Esophagus muscularis mucosa (tissue), 4 donors: ENCODE data around the gene ZNF627. TPM values are rescaled to one million over a fixed set of nuclear protein-coding genes. Genes with fewer than 3 reads are reported as not detected.

ENCODE experiments used
- DNase-seq: peaks from one replicate; pipeline ENCODE4 v3.0.0-alpha.2; 2017; ENCODE audit errors: extremely low spot score
- H3K27ac ChIP-seq, 4 donors: fragments of 200-600 bp; sonication (generic); replicated peaks in 1 of 4; 1 replicate in 3 of 4; 2 replicates in 1 of 4; pipeline ENCODE4 v1.5.1; 2016 to 2019; ENCODE audit warnings: mild to moderate bottlenecking in 1 of 4
- H3K27me3 ChIP-seq, 4 donors: fragments of 200-600 bp; sonication (generic); one replicate each; pipeline versions ENCODE4 v1.5.1 to v1.6.0; 2016 to 2019
- H3K36me3 ChIP-seq, 4 donors: fragments of 200-600 bp; sonication (generic); one replicate each; pipeline ENCODE4 v1.5.1; 2016 to 2019
- H3K4me1 ChIP-seq, 4 donors: fragments of 200-600 bp; sonication (generic); one replicate each; pipeline ENCODE4 v1.5.1; 2016 to 2019
- H3K4me3 ChIP-seq, 4 donors: fragments of 200-600 bp; sonication (generic); 1 replicate in 2 of 4; 2 replicates in 2 of 4; pipeline ENCODE4 v1.5.1; 2016 to 2019; ENCODE audit warnings: mild to moderate bottlenecking in 4 of 4, moderate library complexity in 1 of 4
- H3K9me3 ChIP-seq, 4 donors: fragments of 200-600 bp; sonication (generic); 1 replicate in 3 of 4; 2 replicates in 1 of 4; pipeline ENCODE4 v1.5.1; 2016 to 2019
- EP300 ChIP-seq: sonication (generic); formaldehyde crosslinking; IDR thresholded peaks from one replicate; pipeline ENCODE4 v1.6.1; 2017; ENCODE audit warnings: antibody characterized with exemption
- POLR2A ChIP-seq: fragments of 450-650 bp; IDR thresholded peaks from one replicate; pipeline ENCODE4 v1.6.1; 2017; ENCODE audit warnings: antibody characterized with exemption, moderate library complexity, mild to moderate bottlenecking, low read depth
- POLR2AphosphoS5 ChIP-seq, 2 donors: sonication (generic); formaldehyde crosslinking; IDR thresholded peaks; one replicate each; pipeline ENCODE4 v1.6.1; 2017; ENCODE audit warnings: antibody characterized with exemption in 2 of 2
- WGBS: methylation state at CpG from one replicate; pipeline ENCODE4 v1.1.5; 2018; 5-methylcytosine and 5-hydroxymethylcytosine counted together
- intact Hi-C: fragments of 100-400 bp; cut with DNase I; formaldehyde crosslinking; loops from one replicate; pipeline ENCODE4 v1.15.1; 2023
- total RNA-seq, 4 donors: library from RNA; depleted of rRNA; stranded (reverse); fragments of >200 nt; gene quantifications; one replicate each; pipeline versions ENCODE4 v1.1.0 to v1.2.1, GENCODE V29; 2016
- TF ChIP-seq, protein P1 (sequence below), 3 experiments: fragments of 200-600 bp in 2 of 3; fragments of 450-650 bp in 1 of 3; sonication (generic) in 2 of 3; IDR thresholded peaks; one replicate each; pipeline ENCODE4 v1.5.1; 2017 to 2019; ENCODE audit warnings: antibody characterized with exemption in 3 of 3, mild to moderate bottlenecking in 2 of 3, moderate library complexity in 1 of 3

Gene ZNF627
- total RNA-seq, 4 donors from 2014 or later: 7.8 to 10.2 (median 7.9) TPM

DNA sequence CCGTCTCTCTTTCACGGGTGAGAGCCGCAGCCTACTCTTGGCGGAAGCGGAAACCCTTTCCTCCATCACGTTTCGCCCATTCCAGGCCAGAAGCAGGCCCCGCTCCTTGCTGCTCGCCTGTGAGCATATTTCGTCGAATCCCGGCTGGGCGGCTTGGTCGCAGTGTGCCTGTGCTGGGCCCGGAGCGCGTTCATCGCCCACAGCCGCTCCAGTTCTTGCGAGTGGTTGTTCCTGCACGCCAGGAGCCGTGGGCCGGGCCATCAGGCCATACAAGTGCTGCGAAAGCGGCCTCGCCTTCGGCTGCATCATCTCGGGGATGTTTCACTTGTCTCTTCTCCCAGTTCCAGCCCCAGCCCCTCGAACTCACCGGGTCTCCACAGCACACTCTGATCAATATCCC lies 65.0 kb downstream of the ZNF627 start:
- no peaks in the 10 kb centered on the region for H3K9me3 ChIP-seq
- intact Hi-C loops: no loop called here
- H3K36me3 ChIP-seq: no peaks in the 10 kb centered on the region
- DNase-seq: no peak
- H3K4me3 ChIP-seq: no peak overlapping the region
- no peak overlapping the region for H3K27ac ChIP-seq
- TF ChIP-seq EP300 (no peak), POLR2AphosphoS5 (IDR thresholded peaks at IDR 0.05) (no peak), POLR2A (no peak)
- TF ChIP-seq, protein P1, sequence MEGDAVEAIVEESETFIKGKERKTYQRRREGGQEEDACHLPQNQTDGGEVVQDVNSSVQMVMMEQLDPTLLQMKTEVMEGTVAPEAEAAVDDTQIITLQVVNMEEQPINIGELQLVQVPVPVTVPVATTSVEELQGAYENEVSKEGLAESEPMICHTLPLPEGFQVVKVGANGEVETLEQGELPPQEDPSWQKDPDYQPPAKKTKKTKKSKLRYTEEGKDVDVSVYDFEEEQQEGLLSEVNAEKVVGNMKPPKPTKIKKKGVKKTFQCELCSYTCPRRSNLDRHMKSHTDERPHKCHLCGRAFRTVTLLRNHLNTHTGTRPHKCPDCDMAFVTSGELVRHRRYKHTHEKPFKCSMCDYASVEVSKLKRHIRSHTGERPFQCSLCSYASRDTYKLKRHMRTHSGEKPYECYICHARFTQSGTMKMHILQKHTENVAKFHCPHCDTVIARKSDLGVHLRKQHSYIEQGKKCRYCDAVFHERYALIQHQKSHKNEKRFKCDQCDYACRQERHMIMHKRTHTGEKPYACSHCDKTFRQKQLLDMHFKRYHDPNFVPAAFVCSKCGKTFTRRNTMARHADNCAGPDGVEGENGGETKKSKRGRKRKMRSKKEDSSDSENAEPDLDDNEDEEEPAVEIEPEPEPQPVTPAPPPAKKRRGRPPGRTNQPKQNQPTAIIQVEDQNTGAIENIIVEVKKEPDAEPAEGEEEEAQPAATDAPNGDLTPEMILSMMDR (IDR thresholded peaks at IDR 0.05): no peak
- no peaks in the 10 kb centered on the region for H3K27me3 ChIP-seq
- H3K4me1 ChIP-seq: no peaks in the 10 kb centered on the region
- WGBS: 98% methylated on average over 20 of the region's 30 CpGs

DNA sequence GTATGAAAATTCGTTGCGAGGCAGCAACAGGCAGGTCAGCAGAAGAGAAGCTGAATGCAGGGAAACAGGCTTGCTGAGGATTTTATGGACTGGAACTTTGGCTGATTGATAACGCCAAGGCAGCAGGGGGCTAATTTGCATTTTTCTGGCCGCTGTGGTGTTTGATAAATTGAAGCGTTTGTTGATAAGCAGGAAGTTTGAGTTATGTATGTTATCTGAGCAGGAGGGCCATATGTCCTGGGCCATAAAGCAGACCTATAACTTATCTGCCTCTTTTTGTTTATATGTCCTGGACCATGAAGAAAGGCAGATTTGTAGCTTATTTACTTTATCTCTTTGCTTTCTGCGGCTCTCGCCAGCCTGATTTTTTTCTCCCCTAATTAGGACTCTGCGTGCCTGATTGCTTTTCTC lies 65.9 kb downstream of the ZNF627 start:
- WGBS: 75% methylated on average over 8 of the region's 8 CpGs
- Histone ChIP-seq H3K9me3 (no peaks in the 10 kb centered on the region), H3K36me3 (no peaks in the 10 kb centered on the region), H3K4me1 (no peaks in the 10 kb centered on the region), H3K4me3 (no peak overlapping the region), H3K27me3 (no peaks in the 10 kb centered on the region), H3K27ac (no peak overlapping the region)
- intact Hi-C loops: no loop called here
- no peak for DNase-seq
- TF ChIP-seq EP300: no peak
- TF ChIP-seq POLR2A: no peak
- TF ChIP-seq, protein P1 (IDR thresholded peaks at IDR 0.05): no peak
- no peak for TF ChIP-seq POLR2AphosphoS5 (IDR thresholded peaks at IDR 0.05)

Other genes starting within 250 kb of the ZNF627 start
- gene PLPPR2, start 242.1 kb upstream of the ZNF627 start, total RNA-seq: 10 to 100 TPM; 32.0 to 49.8 (median 37.5) TPM
- gene SWSAP1, start 222.8 kb upstream of the ZNF627 start, total RNA-seq: 1 to 10 TPM in 3 of 4 donors, under 1 TPM in 1; 0.66 to 1.7 (median 1.5) TPM
- gene EPOR, start 213.2 kb upstream of the ZNF627 start, total RNA-seq: 1 to 10 TPM in 3 of 4 donors, under 1 TPM in 1; 0.99 to 5.2 (median 4.4) TPM
- 1 to 10 TPM; 1.2 to 7.9 (median 2.0) TPM for gene RGL3, start 178.2 kb upstream of the ZNF627 start, total RNA-seq
- under 1 TPM in 2 of 4 donors, not detected in 2; 0.39 to 0.83 TPM for gene ODAD3, start 162.4 kb upstream of the ZNF627 start, total RNA-seq
- gene PRKCSH, start 161.8 kb upstream of the ZNF627 start, total RNA-seq: 100 to 1,000 TPM in 2 of 4 donors, 10 to 100 TPM in 2; 81.0 to 141 (median 98.7) TPM
- under 1 TPM; under 0.01 to 0.69 (median 0.31) TPM for gene ELAVL3, start 116.4 kb upstream of the ZNF627 start, total RNA-seq
- gene ZNF653, start 91.6 kb upstream of the ZNF627 start, total RNA-seq: 10 to 100 TPM in 1 of 4 donors, 1 to 10 TPM in 3; 9.1 to 13.9 (median 9.4) TPM
- 10 to 100 TPM; 72.7 to 97.5 (median 81.8) TPM for gene ECSIT, start 68.3 kb upstream of the ZNF627 start, total RNA-seq
- gene CNN1, start 58.6 kb upstream of the ZNF627 start, total RNA-seq: 1,000 to 10,000 TPM; 2,877 to 3,384 (median 2,954) TPM
- 10 to 100 TPM; 27.0 to 39.1 (median 30.5) TPM for gene ELOF1, start 38.3 kb upstream of the ZNF627 start, total RNA-seq
- gene ACP5, start 19.8 kb upstream of the ZNF627 start, total RNA-seq: 10 to 100 TPM in 3 of 4 donors, 1 to 10 TPM in 1; 7.3 to 16.0 (median 13.3) TPM
- 1 to 10 TPM; 3.1 to 6.7 (median 5.0) TPM for gene ZNF823, start 141.5 kb downstream of the ZNF627 start, total RNA-seq
- gene ZNF441, start 169.5 kb downstream of the ZNF627 start, total RNA-seq: 1 to 10 TPM; 5.6 to 7.9 (median 6.5) TPM
- 1 to 10 TPM; 2.5 to 4.5 (median 3.7) TPM for gene ZNF491, start 201.0 kb downstream of the ZNF627 start, total RNA-seq
- 1 to 10 TPM; 5.5 to 6.9 (median 6.3) TPM for gene ZNF440, start 216.8 kb downstream of the ZNF627 start, total RNA-seq